IMR-90 (cell line): ENCODE measurements around the gene SLC10A3. TPM values are rescaled to one million over a fixed set of nuclear protein-coding genes. Genes with fewer than 3 reads are reported as not detected.

ENCODE experiments used
- ATAC-seq: fragments of 200-7000 bp; cut with Tn5 transposase; 2 replicates; pipeline ENCODE4 v1.9.1; 2020; ENCODE audit warnings: low read depth, mild to moderate bottlenecking, moderate library complexity
- BruUV-seq: library from RNA; stranded (reverse); fragments of 400-500 nt; replicated peaks from 2 replicates; lab custom pipeline; 2021; lab: Mats Ljungman, UMichigan
- CTCF ChIA-PET: fragments of 300-600 bp; formaldehyde crosslinking; extraction: SDS; loops from one replicate; lab custom pipeline; 2021; ENCODE audit warnings: antibody characterized with exemption; lab: Yijun Ruan, JAX
- POLR2A ChIA-PET: fragments of 300-600 bp; sonication (Branson Sonifier 250); formaldehyde crosslinking; loops from one replicate; lab custom pipeline; 2022; ENCODE audit warnings: antibody characterized with exemption; ENCODE audit not compliant: unreplicated experiment; lab: Charles Lee
- DNase-seq: peaks from one replicate; pipeline ENCODE4 v3.0.0; 2013
- H2AFZ ChIP-seq: replicated peaks from 2 replicates; pipeline ENCODE3; 2013; ENCODE audit warnings: low read length, mild to moderate bottlenecking; ENCODE audit not compliant: poor library complexity
- H2AK5ac ChIP-seq: 2 replicates; pipeline ENCODE4 v1.6.1; 2013; ENCODE audit warnings: low read depth, low read length, inconsistent platforms
- H2AK9ac ChIP-seq: replicated peaks from 2 replicates; pipeline ENCODE3; 2013; ENCODE audit warnings: mild to moderate bottlenecking, low read depth, low read length, moderate library complexity; ENCODE audit not compliant: poor library complexity
- H2BK120ac ChIP-seq: 2 replicates; pipeline ENCODE4 v1.6.1; 2013; ENCODE audit warnings: low read depth, low read length, inconsistent platforms
- H2BK15ac ChIP-seq: 3 replicates; pipeline ENCODE4 v1.6.1; 2013; ENCODE audit warnings: low read depth, low read length, inconsistent platforms
- H2BK20ac ChIP-seq: 2 replicates; pipeline ENCODE4 v1.6.1; 2013; ENCODE audit warnings: low read depth, mild to moderate bottlenecking, inconsistent platforms, low read length, moderate library complexity
- H2BK5ac ChIP-seq: 2 replicates; pipeline ENCODE4 v1.6.1; 2013; ENCODE audit warnings: mild to moderate bottlenecking, low read depth, low read length, inconsistent platforms; ENCODE audit not compliant: poor library complexity, severe bottlenecking
- H3K14ac ChIP-seq: replicated peaks from 2 replicates; pipeline ENCODE4 v1.6.1; 2013; ENCODE audit warnings: low read depth, low read length, inconsistent platforms
- H3K18ac ChIP-seq: 2 replicates; pipeline ENCODE4 v1.6.1; 2013; ENCODE audit warnings: low read depth, low read length, control low read depth
- H3K23ac ChIP-seq: 2 replicates; pipeline ENCODE4 v1.6.1; 2013; ENCODE audit warnings: low read depth, low read length, inconsistent platforms
- H3K27ac ChIP-seq: 2 replicates; pipeline ENCODE4 v1.5.1; 2013; ENCODE audit warnings: mild to moderate bottlenecking, control low read depth, low read length; ENCODE audit not compliant: insufficient read depth
- H3K27me3 ChIP-seq: 2 replicates; pipeline ENCODE4 v1.6.1; 2013; ENCODE audit warnings: low read length; ENCODE audit not compliant: control insufficient read depth, insufficient read depth
- H3K36me3 ChIP-seq: 2 replicates; pipeline ENCODE4 v1.6.1; 2013; ENCODE audit warnings: low read length, mixed read lengths; ENCODE audit not compliant: control insufficient read depth, insufficient read depth
- H3K4ac ChIP-seq: 2 replicates; pipeline ENCODE4 v1.6.1; 2013; ENCODE audit warnings: low read depth, low read length, inconsistent platforms
- H3K4me1 ChIP-seq: 2 replicates; pipeline ENCODE4 v1.6.1; 2013; ENCODE audit warnings: low read length, mixed read lengths; ENCODE audit not compliant: control insufficient read depth, insufficient read depth
- H3K4me2 ChIP-seq: 2 replicates; pipeline ENCODE4 v1.6.1; 2013; ENCODE audit warnings: low read depth, mild to moderate bottlenecking, control low read depth, low read length, moderate library complexity
- H3K4me3 ChIP-seq: 2 replicates; pipeline ENCODE4 v1.5.1; 2013; ENCODE audit warnings: low read depth, mild to moderate bottlenecking, control low read depth, low read length, moderate library complexity; ENCODE audit not compliant: insufficient read depth
- H3K56ac ChIP-seq: 2 replicates; pipeline ENCODE4 v1.6.1; 2013; ENCODE audit warnings: low read length, inconsistent platforms; ENCODE audit not compliant: insufficient read depth; ENCODE audit errors: extremely low read depth
- H3K79me1 ChIP-seq, 2 experiments: 2 replicates each; pipeline ENCODE4 v1.6.1; 2013; ENCODE audit warnings: low read length in 2 of 2, inconsistent platforms in 1 of 2, low read depth in 1 of 2
- H3K9ac ChIP-seq: 2 replicates; pipeline ENCODE4 v1.6.1; 2013; ENCODE audit warnings: low read depth, low read length, control low read depth
- H3K9me1 ChIP-seq: 2 replicates; pipeline ENCODE4 v1.6.1; 2013; ENCODE audit warnings: low read length, inconsistent platforms; ENCODE audit not compliant: insufficient read depth
- H3K9me3 ChIP-seq: 2 replicates; pipeline ENCODE4 v1.6.1; 2013; ENCODE audit warnings: low read length; ENCODE audit not compliant: control insufficient read depth, insufficient read depth
- H4K20me1 ChIP-seq: 2 replicates; pipeline ENCODE4 v1.6.1; 2013; ENCODE audit warnings: low read length, inconsistent platforms; ENCODE audit not compliant: insufficient read depth
- H4K5ac ChIP-seq: 2 replicates; pipeline ENCODE4 v1.6.1; 2013; ENCODE audit warnings: mild to moderate bottlenecking, low read depth, low read length, control low read depth
- H4K8ac ChIP-seq, 2 experiments: 2 replicates each; pipeline ENCODE4 v1.6.1; 2013; ENCODE audit warnings: low read depth in 2 of 2, low read length in 2 of 2, control low read depth in 1 of 2, inconsistent platforms in 1 of 2
- H4K91ac ChIP-seq: 2 replicates; pipeline ENCODE4 v1.6.1; 2013; ENCODE audit warnings: low read depth, low read length, inconsistent platforms; ENCODE audit not compliant: insufficient read depth
- CEBPB ChIP-seq: IDR thresholded peaks from 2 replicates; pipeline ENCODE4 v1.6.1; 2012; ENCODE audit warnings: low read depth, low read length, improper control_type of control experiment
- CTCF ChIP-seq: conservative IDR thresholded peaks from 2 replicates; pipeline ENCODE4 v1.5.1; 2012; ENCODE audit warnings: mild to moderate bottlenecking, low read depth, low read length, improper control_type of control experiment
- ELK1 ChIP-seq: fragments of 150-350 bp; IDR thresholded peaks from 2 replicates; pipeline ENCODE4 v1.6.1; 2016; ENCODE audit warnings: low read depth, mild to moderate bottlenecking, low read length, moderate library complexity, borderline replicate concordance
- FOS ChIP-seq: fragments of 150-350 bp; IDR thresholded peaks from 2 replicates; pipeline ENCODE4 v1.6.1; 2016; ENCODE audit warnings: low read depth, low read length
- MAZ ChIP-seq: IDR thresholded peaks from 2 replicates; pipeline ENCODE4 v1.6.1; 2012; ENCODE audit warnings: low read depth, mild to moderate bottlenecking, low read length, improper control_type of control experiment, moderate library complexity, borderline replicate concordance
- NFE2L2 ChIP-seq: fragments of 150-350 bp; IDR thresholded peaks from 2 replicates; pipeline ENCODE4 v1.6.1; 2016; ENCODE audit warnings: low read depth, mild to moderate bottlenecking, low read length
- POLR2A ChIP-seq: IDR thresholded peaks from 2 replicates; pipeline ENCODE4 v1.6.1; 2012; ENCODE audit warnings: mild to moderate bottlenecking, low read depth, low read length
- RCOR1 ChIP-seq: IDR thresholded peaks from 2 replicates; pipeline ENCODE4 v1.6.1; 2012; ENCODE audit warnings: mild to moderate bottlenecking, low read length, improper control_type of control experiment; ENCODE audit not compliant: insufficient replicate concordance
- RFX5 ChIP-seq: IDR thresholded peaks from 2 replicates; pipeline ENCODE4 v1.8.0; 2012; ENCODE audit warnings: low read depth, mild to moderate bottlenecking, low read length, moderate library complexity
- WGBS, 2 experiments: methylation state at CpG; one replicate each; pipeline versions ENCODE4 v1.1.5 to v1.1.7; 2013; ENCODE audit warnings: missing lambda C conversion rate in 2 of 2; ENCODE audit not compliant: insufficient read length in 1 of 2; ENCODE audit errors: extremely low coverage in 2 of 2; 5-methylcytosine and 5-hydroxymethylcytosine counted together
- dilution Hi-C: fragments of 300-500 bp; cut with HindIII; formaldehyde crosslinking; loops from one replicate; pipeline ENCODE4 v1.14.3; 2018; ENCODE audit warnings: low sequenced_read_pairs; ENCODE audit not compliant: unreplicated experiment
- in situ Hi-C: fragments of 300-500 bp; cut with MboI; formaldehyde crosslinking; loops from 3 replicates; pipeline ENCODE4 v1.14.3; 2019; ENCODE audit warnings: low sequenced_read_pairs, inconsistent platforms, mixed read lengths
- intact Hi-C: fragments of 100-400 bp; cut with micrococcal nuclease; formaldehyde crosslinking; loops from 2 replicates; pipeline ENCODE4 v1.10.0; 2022
- polyA plus RNA-seq, 3 experiments: library from polyadenylated mRNA; depleted of rRNA; stranded (reverse); fragments of >200 nt; gene quantifications; 2 replicates each; pipeline ENCODE4 v1.2.3, GENCODE V29; 2012; ENCODE audit warnings: low replicate concordance in 1 of 3
- total RNA-seq: library from RNA; depleted of rRNA; stranded (reverse); fragments of >200 nt; gene quantifications from 2 replicates; pipeline ENCODE4 v1.2.3, GENCODE V29; 2012

SLC10A3 gene
- total and polyA plus RNA-seq, 2 of the 4 experiments (the other 2 are of a cell fraction): 15.2 to 24.6 TPM

- 0 out of 2 replicates have a peak, but pooled peaks have one; percentile 10 for TF ChIP-seq CTCF
- no peak for TF ChIP-seq FOS
Observed at GRCh38 chrX:154490414-154491083, at the start of gene SLC10A3 (continued).

- Histone ChIP-seq H2AK9ac (no peak overlapping the region), H3K36me3 (peaks cover 47% of the 10 kb centered on the region), H4K8ac (no peak overlapping the region; a peak in 1 of 4 replicates), H2AFZ (no peak overlapping the region), H3K4me1 (peaks cover 22% of the 10 kb centered on the region), H3K9me3 (no peaks in the 10 kb centered on the region), H3K4ac (no peak overlapping the region), H2BK15ac (no peak overlapping the region), H3K9me1 (peaks cover 14% of the 10 kb centered on the region), H3K56ac (no peak overlapping the region), H3K27ac (no peak overlapping the region), H3K23ac (no peak overlapping the region), H2BK20ac (no peak overlapping the region), H2AK5ac (no peak overlapping the region), H2BK120ac (no peak overlapping the region), H2BK5ac (no peak overlapping the region), H3K18ac (no peak overlapping the region), H3K9ac (no peak overlapping the region), H3K4me2 (no peak overlapping the region), H3K4me3 (no peak overlapping the region), H3K14ac (no peak overlapping the region; the same call in 1 of the 2 replicates), H4K20me1 (peaks cover 16% of the 10 kb centered on the region), H3K27me3 (no peaks in the 10 kb centered on the region), H4K91ac (no peak overlapping the region), H3K79me1 (peaks cover 8 to 47% of the 10 kb centered on the region in 2 experiments; a peak in 3 of 4 replicates), H4K5ac (no peak overlapping the region)
- intact Hi-C loops (no loop called here), in situ Hi-C loops (loop anchor here (25.0 kb wide), 1 partner anchor 1577 kb away; no protein-coding TSS in a partner anchor), dilution Hi-C loops (no loop called here)
- DNase-seq (no peak), ATAC-seq (no peak)
- WGBS, 2 experiments: 72% methylated on average over 3 of the region's 8 CpGs; no CpG with 5 or more reads in 1 of the 2 experiments
- TF ChIP-seq POLR2A: no peak
- no peak for TF ChIP-seq RFX5
- no peak for TF ChIP-seq MAZ
- TF ChIP-seq RCOR1: no peak
- TF ChIP-seq CEBPB: no peak
- TF ChIP-seq ELK1: no peak
- TF ChIP-seq NFE2L2: no peak
- ChIA-PET POLR2A (no interaction called here), CTCF (no interaction called here)
- no TSS peak for BruUV-seq
Observed at GRCh38 chrX:154539077-154539476, 48.6 kb upstream of the SLC10A3 start.
